ENCODE measurements around the gene SH3BP2. TPM values are rescaled to one million over a fixed set of nuclear protein-coding genes. Genes with fewer than 3 reads are reported as not detected.

SH3BP2 gene
- polyA plus RNA-seq, 3 donors, result 19.1 to 478 (median 26.9) TPM

DNA sequence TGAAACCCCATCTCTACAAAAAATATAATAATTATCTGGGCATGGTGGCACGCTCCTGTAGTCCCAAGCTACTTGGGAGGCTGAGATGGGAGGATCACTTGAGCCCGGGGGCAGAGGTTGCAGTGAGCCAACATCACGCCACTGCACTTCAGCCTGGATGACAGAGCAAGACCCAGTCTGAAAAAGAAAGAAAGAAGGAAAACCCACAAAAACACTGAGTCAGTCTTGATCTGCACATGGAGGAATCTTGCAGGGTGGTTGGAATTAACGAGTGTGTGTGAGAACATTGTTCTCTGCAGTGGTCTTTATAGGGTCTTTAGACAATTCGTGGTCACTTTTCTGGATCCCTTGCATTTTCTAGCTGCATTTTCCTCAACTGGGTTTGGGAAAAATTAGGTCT is 74.0 kb downstream of the SH3BP2 start:
- no peak for DNase-seq
- Histone ChIP-seq H3K9me3 (replicated peaks in 1 of 2; ENCODE audit: control insufficient read depth in 1 of 2, insufficient read depth in 1 of 2, low read length in 2 of 2) (no peaks in the 10 kb centered on the region), H3K4me3 (replicated peaks in 1 of 3; ENCODE audit: low read depth in 2 of 3, low read length in 3 of 3) (no peak overlapping the region), H3K36me3 (replicated peaks in 1 of 2; ENCODE audit: control insufficient read depth in 1 of 2, insufficient read depth in 2 of 2, low read length in 2 of 2) (peaks cover 0 to 14% of the 10 kb centered on the region in 2 donors), H3K27me3 (ENCODE audit: control insufficient read depth in 2 of 2, insufficient read depth in 2 of 2, low read length in 2 of 2) (no peaks in the 10 kb centered on the region), H3K4me2 (replicated peaks; ENCODE audit: extremely low read depth, low read length, poor library complexity, severe bottlenecking) (no peak overlapping the region), H3K4me1 (ENCODE audit: control insufficient read depth in 1 of 2, insufficient read depth in 2 of 2, low read length in 2 of 2) (peaks cover 22 to 23% of the 10 kb centered on the region in 2 donors), H3K79me2 (ENCODE audit: insufficient read depth, low read length) (peaks cover 100% of the 10 kb centered on the region), H4K20me1 (ENCODE audit: insufficient read depth, low read length) (peaks cover 99% of the 10 kb centered on the region), H2AFZ (ENCODE audit: insufficient read depth, low read depth, low read length, poor library complexity, severe bottlenecking) (no peak overlapping the region), H3K9ac (ENCODE audit: insufficient read depth, low read length, poor library complexity, severe bottlenecking) (no peak overlapping the region), H3K27ac (ENCODE audit: low read depth in 1 of 2, low read length in 2 of 2) (no peak overlapping the region)
- TF ChIP-seq CTCF (IDR thresholded peaks at IDR 0.05), result no peak
- no peaks in the 10 kb centered on the region for H3K9me3 Mint-ChIP-seq
- peaks cover 17 to 40% of the 10 kb centered on the region in 2 donors for H3K36me3 Mint-ChIP-seq
- no peaks in the 10 kb centered on the region for H3K27me3 Mint-ChIP-seq (ENCODE audit: low read depth in 3 of 3)
- intact Hi-C loops (cut with micrococcal nuclease), result no loop called here
- no peak overlapping the region for H3K4me3 Mint-ChIP-seq
- WGBS (ENCODE audit: insufficient coverage), result 87% methylated on average over 3 of the region's 5 CpGs
- peaks cover 53% of the 10 kb centered on the region for H3K4me1 Mint-ChIP-seq
- peak overlapping the region in 2 of 7 donors; percentile 27 to 47 for H3K27ac Mint-ChIP-seq

GRCh38 chr4:2867758-2868491 is 75.0 kb downstream of the SH3BP2 start:
- Mint-ChIP-seq H3K4me1 (peaks cover 46% of the 10 kb centered on the region), H3K27ac (peak overlapping the region in 5 of 7 donors; percentile 6 to 85 (median 16)), H3K27me3 (ENCODE audit: low read depth in 3 of 3) (no peaks in the 10 kb centered on the region), H3K36me3 (peaks cover 17 to 40% of the 10 kb centered on the region in 2 donors), H3K9me3 (no peaks in the 10 kb centered on the region), H3K4me3 (no peak overlapping the region)
- peaks cover 0 to 14% of the 10 kb centered on the region in 2 donors for H3K36me3 ChIP-seq (replicated peaks in 1 of 2; ENCODE audit: control insufficient read depth in 1 of 2, insufficient read depth in 2 of 2, low read length in 2 of 2)
- H3K9me3 ChIP-seq (replicated peaks in 1 of 2; ENCODE audit: control insufficient read depth in 1 of 2, insufficient read depth in 1 of 2, low read length in 2 of 2), result no peaks in the 10 kb centered on the region
- peaks cover 13 to 18% of the 10 kb centered on the region in 2 donors for H3K4me1 ChIP-seq (ENCODE audit: control insufficient read depth in 1 of 2, insufficient read depth in 2 of 2, low read length in 2 of 2)
- peak overlapping the region in 1 of 2 donors; percentile 23 for H3K27ac ChIP-seq (ENCODE audit: low read depth in 1 of 2, low read length in 2 of 2)
- TF ChIP-seq CTCF (IDR thresholded peaks at IDR 0.05), result no peak
- peaks cover 99% of the 10 kb centered on the region for H4K20me1 ChIP-seq (ENCODE audit: insufficient read depth, low read length)
- H2AFZ ChIP-seq (ENCODE audit: insufficient read depth, low read depth, low read length, poor library complexity, severe bottlenecking), result no peak overlapping the region
- H3K4me3 ChIP-seq (replicated peaks in 1 of 3; ENCODE audit: low read depth in 2 of 3, low read length in 3 of 3), result no peak overlapping the region
- 65% methylated on average over 8 of the region's 10 CpGs for WGBS (ENCODE audit: insufficient coverage)
- intact Hi-C loops (cut with micrococcal nuclease), result no loop called here
- no peaks in the 10 kb centered on the region for H3K27me3 ChIP-seq (ENCODE audit: control insufficient read depth in 2 of 2, insufficient read depth in 2 of 2, low read length in 2 of 2)
- DNase-seq, result no peak
- H3K79me2 ChIP-seq (ENCODE audit: insufficient read depth, low read length), result peaks cover 99% of the 10 kb centered on the region
- no peak overlapping the region for H3K4me2 ChIP-seq (replicated peaks; ENCODE audit: extremely low read depth, low read length, poor library complexity, severe bottlenecking)
- no peak overlapping the region for H3K9ac ChIP-seq (ENCODE audit: insufficient read depth, low read length, poor library complexity, severe bottlenecking)
